ENCODE data around the gene NMD3.
"Not testable (repeated sequence)": the region's sequence is repeated elsewhere in the genome, so short reads cannot be mapped to it uniquely, and the experiment has no call there.

NMD3 gene

GRCh38 chr3:161275919-161276318, 54.8 kb downstream of the NMD3 start:
- no peak for DNase-seq

GRCh38 chr3:161282387-161282786, 61.3 kb downstream of the NMD3 start:
- DNase-seq: not testable (repeated sequence)

DNA sequence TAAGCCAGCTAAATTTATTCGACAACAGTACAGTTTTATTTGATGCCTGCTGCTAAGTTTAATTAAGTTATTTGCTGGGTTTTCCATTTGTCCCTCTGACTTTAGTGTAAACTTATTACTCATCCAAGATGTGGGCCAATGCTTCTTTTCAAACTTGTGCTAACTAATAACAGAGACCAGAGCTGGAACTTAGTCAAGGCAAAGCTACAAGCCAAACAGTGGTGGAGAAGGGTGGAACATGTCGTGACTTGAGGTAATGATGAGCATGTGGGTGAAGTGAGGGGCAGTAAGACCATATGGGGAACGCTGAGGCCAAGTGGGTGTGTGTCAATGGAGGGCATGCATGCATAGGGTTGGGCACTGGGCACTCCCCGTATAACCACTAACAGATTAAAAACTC, 63.9 kb downstream of the NMD3 start:
- no peak for DNase-seq

DNA sequence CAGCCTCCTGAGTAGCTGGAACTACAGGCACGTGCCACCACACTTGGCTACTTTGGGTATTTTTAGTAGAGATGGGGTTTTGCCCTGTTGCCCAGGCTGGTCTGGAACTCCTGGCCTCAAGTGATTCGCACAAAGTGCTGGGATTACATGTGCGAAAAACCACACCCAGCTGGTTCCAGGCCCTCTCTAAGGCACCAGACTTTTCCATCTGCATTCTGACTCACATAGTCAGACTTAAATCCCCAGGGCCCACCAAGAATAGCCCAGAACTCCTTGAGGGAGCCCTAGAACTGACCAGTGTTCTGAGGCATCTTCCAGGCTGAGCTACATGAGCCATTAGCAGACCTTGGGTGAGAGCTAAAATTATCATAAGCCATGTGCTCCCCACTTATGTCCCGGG, 68.1 kb downstream of the NMD3 start:
- DNase-seq: no peak

- DNase-seq: no peak
These were observed 70.2 kb downstream of the NMD3 start for GRCh38 chr3:161291191-161291901.

DNA sequence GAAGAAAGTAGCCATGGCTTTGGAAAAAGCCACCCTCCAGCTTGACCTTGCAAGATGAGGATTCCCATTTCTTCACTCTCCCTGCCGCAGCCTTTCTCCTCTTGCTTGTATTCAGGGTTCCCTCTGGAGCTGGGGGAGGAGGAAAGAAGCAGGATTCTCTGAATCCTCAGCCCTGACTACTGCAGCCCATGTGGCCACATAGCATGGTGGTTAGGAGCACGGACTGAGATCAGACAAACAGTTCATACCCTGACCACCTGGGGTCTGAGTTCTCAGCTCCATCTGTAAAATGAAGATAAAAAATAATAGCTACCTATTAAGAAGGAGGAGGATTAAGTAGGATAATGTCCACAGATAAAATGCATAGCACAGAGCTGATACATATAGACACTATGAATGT, 72.3 kb downstream of the NMD3 start:
- DNase-seq: no peak

DNA sequence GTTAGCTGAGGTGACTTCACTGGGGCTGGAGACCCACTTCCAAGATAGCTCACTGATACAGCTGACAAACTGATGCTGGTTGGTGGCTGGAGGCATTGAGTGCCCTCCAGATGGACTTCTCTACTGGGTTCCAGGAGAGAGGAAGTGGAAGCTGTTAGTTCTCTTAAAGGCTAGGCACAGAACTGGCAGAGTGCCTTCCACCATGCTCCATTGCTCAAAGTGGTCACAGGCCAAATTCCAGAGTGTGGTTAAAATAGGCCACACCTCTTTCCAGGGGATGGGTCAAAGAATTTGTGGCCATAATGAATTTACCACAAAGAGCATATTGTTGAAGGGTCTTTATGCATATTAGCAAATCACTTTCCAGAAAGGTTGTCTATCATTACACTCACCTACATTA, 74.2 kb downstream of the NMD3 start:
- DNase-seq: no peak

- DNase-seq: no peak
These were observed 75.7 kb downstream of the NMD3 start for GRCh38 chr3:161296814-161297213.
